SH-SY5Y (cell line): ENCODE data around the gene PLCB4.

Experiments used
- GATA2 ChIP-seq: IDR thresholded peaks from 2 replicates; pipeline ENCODE4 v1.6.1; 2011; ENCODE audit warnings: mild to moderate bottlenecking, low read depth, low read length
- GATA3 ChIP-seq: IDR thresholded peaks from 2 replicates; pipeline ENCODE4 v1.6.1; 2011; ENCODE audit warnings: low read depth, mild to moderate bottlenecking, low read length, moderate library complexity

GRCh38 chr20:9122571-9122970 is 53.7 kb downstream of the PLCB4 start:
- TF ChIP-seq GATA2 (no peak), GATA3 (no peak)
